H1 (cell line): ENCODE results near the gene PXMP4. TPM values are rescaled to one million over a fixed set of nuclear protein-coding genes. Genes with fewer than 3 reads are reported as not detected.

ENCODE experiments used
- CTCF ChIA-PET: fragments of 300-600 bp; sonication (Branson Sonifier 250); formaldehyde crosslinking; loops from one replicate; lab custom pipeline; 2021; ENCODE audit not compliant: partially characterized antibody; lab: Charles Lee
- POLR2A ChIA-PET: fragments of 300-600 bp; sonication (Branson Sonifier 250); formaldehyde crosslinking; loops from one replicate; lab custom pipeline; 2021; ENCODE audit warnings: inconsistent platforms; ENCODE audit not compliant: partially characterized antibody; lab: Charles Lee
- DNase-seq, 2 experiments: peaks; one replicate each; pipeline versions ENCODE4 v3.0.0 to v3.0.0-alpha.2; 2010 to 2022; ENCODE audit warnings: low spot score in 2 of 2, low read depth in 1 of 2, mixed read lengths in 1 of 2
- FAIRE-seq: peaks from 2 replicates; lab custom pipeline; 2011; peaks lifted over from hg19 to GRCh38; lab: Jason Lieb, UNC
- H2AFZ ChIP-seq: 2 replicates; pipeline ENCODE4 v1.8.1; 2012; ENCODE audit warnings: low read length, inconsistent platforms
- H2AK5ac ChIP-seq: 2 replicates; pipeline ENCODE4 v1.6.1; 2013; ENCODE audit warnings: low read depth, low read length
- H2BK120ac ChIP-seq: replicated peaks from 2 replicates; pipeline ENCODE3; 2013; ENCODE audit warnings: low read depth, low read length, inconsistent platforms
- H2BK12ac ChIP-seq: 2 replicates; pipeline ENCODE4 v1.6.1; 2013; ENCODE audit warnings: low read depth, low read length
- H2BK15ac ChIP-seq: 2 replicates; pipeline ENCODE4 v1.6.1; 2013; ENCODE audit warnings: low read length
- H2BK20ac ChIP-seq: 2 replicates; pipeline ENCODE4 v1.6.1; 2013; ENCODE audit warnings: low read length
- H2BK5ac ChIP-seq: 2 replicates; pipeline ENCODE4 v1.6.1; 2013; ENCODE audit warnings: low read depth, low read length
- H3K14ac ChIP-seq: 2 replicates; pipeline ENCODE4 v1.6.1; 2013; ENCODE audit warnings: inconsistent platforms; ENCODE audit not compliant: insufficient read length
- H3K18ac ChIP-seq: 2 replicates; pipeline ENCODE4 v1.6.1; 2013; ENCODE audit warnings: low read length; ENCODE audit errors: extremely low read depth
- H3K23ac ChIP-seq: 2 replicates; pipeline ENCODE4 v1.6.1; 2013; ENCODE audit warnings: inconsistent platforms; ENCODE audit not compliant: insufficient read length
- H3K23me2 ChIP-seq: 2 replicates; pipeline ENCODE4 v1.6.1; 2013; ENCODE audit warnings: low read depth, low read length
- H3K27ac ChIP-seq: 2 replicates; pipeline ENCODE4 v1.6.1; 2011; ENCODE audit warnings: low read depth, low read length, inconsistent platforms
- H3K27me3 ChIP-seq, 4 experiments: replicated peaks in 1 of 4; 1 replicate in 1 of 4; 2 replicates in 3 of 4; pipeline versions ENCODE4 v1.6.1 to v1.8.1; 2011 to 2013; ENCODE audit warnings: low read length in 3 of 4, mild to moderate bottlenecking in 3 of 4, inconsistent platforms in 2 of 4, mixed read lengths in 2 of 4, moderate library complexity in 1 of 4; ENCODE audit not compliant: control insufficient read depth in 3 of 4, insufficient read depth in 3 of 4; ENCODE audit errors: extremely low read depth in 1 of 4
- H3K36me3 ChIP-seq, 4 experiments: 2 replicates each; pipeline versions ENCODE4 v1.6.1 to v1.8.1; 2011 to 2013; ENCODE audit warnings: mild to moderate bottlenecking in 4 of 4, low read length in 3 of 4, moderate library complexity in 2 of 4, control low read depth in 1 of 4, inconsistent platforms in 1 of 4; ENCODE audit not compliant: insufficient read depth in 4 of 4, control insufficient read depth in 2 of 4
- H3K4ac ChIP-seq: replicated peaks from 2 replicates; pipeline ENCODE3; 2013; ENCODE audit warnings: low read length, low read depth, mixed read lengths, inconsistent platforms; ENCODE audit not compliant: insufficient read length
- H3K4me1 ChIP-seq, 4 experiments: replicated peaks in 1 of 4; 1 replicate in 1 of 4; 2 replicates in 3 of 4; pipeline versions ENCODE4 v1.6.1 to v1.8.1; 2011 to 2013; ENCODE audit warnings: low read length in 3 of 4, inconsistent platforms in 2 of 4, mixed read lengths in 1 of 4; ENCODE audit not compliant: insufficient read depth in 4 of 4, control insufficient read depth in 3 of 4
- H3K4me2 ChIP-seq, 2 experiments: 2 replicates each; pipeline versions ENCODE4 v1.6.1 to v1.8.1; 2011 to 2013; ENCODE audit warnings: low read depth in 2 of 2, low read length in 2 of 2, control low read depth in 1 of 2, inconsistent platforms in 1 of 2, mild to moderate bottlenecking in 1 of 2; ENCODE audit not compliant: insufficient read depth in 1 of 2
- H3K4me3 ChIP-seq, 4 experiments: fragments of 200-600, 300-600 bp in 1 of 4; sonication (generic), shearing (Covaris generic), sonication (Bioruptor Twin) in 1 of 4; 2 replicates each; pipeline versions ENCODE4 v1.5.1 to v1.8.1; 2011 to 2016; ENCODE audit warnings: low read length in 4 of 4, low read depth in 3 of 4, control low read depth in 2 of 4, inconsistent platforms in 2 of 4, mild to moderate bottlenecking in 2 of 4, mixed read lengths in 1 of 4, moderate library complexity in 1 of 4; ENCODE audit not compliant: insufficient read depth in 2 of 4; ENCODE audit errors: extremely low read depth in 1 of 4
- H3K56ac ChIP-seq: replicated peaks from 2 replicates; pipeline ENCODE3; 2013; ENCODE audit warnings: low read depth, mild to moderate bottlenecking, mixed read lengths, low read length, inconsistent platforms; ENCODE audit not compliant: insufficient read length
- H3K79me1 ChIP-seq: 2 replicates; pipeline ENCODE4 v1.6.1; 2013; ENCODE audit warnings: low read depth, low read length, control low read depth
- H3K79me2 ChIP-seq, 2 experiments: 2 replicates each; pipeline versions ENCODE4 v1.6.1 to v1.8.1; 2012 to 2013; ENCODE audit warnings: low read length in 2 of 2, mild to moderate bottlenecking in 2 of 2, inconsistent platforms in 1 of 2; ENCODE audit not compliant: insufficient read depth in 2 of 2, control insufficient read depth in 1 of 2
- H3K9ac ChIP-seq, 4 experiments: replicated peaks in 1 of 4; 1 replicate in 1 of 4; 2 replicates in 3 of 4; pipeline versions ENCODE4 v1.6.1 to v1.8.1; 2011 to 2013; ENCODE audit warnings: low read depth in 3 of 4, low read length in 3 of 4, control low read depth in 2 of 4, mild to moderate bottlenecking in 2 of 4, moderate library complexity in 2 of 4, inconsistent platforms in 1 of 4; ENCODE audit errors: extremely low read depth in 1 of 4
- H3K9me3 ChIP-seq, 2 experiments: 2 replicates each; pipeline versions ENCODE4 v1.6.1 to v1.8.1; 2012 to 2013; ENCODE audit warnings: mild to moderate bottlenecking in 2 of 2, moderate library complexity in 2 of 2, control low read depth in 1 of 2, inconsistent platforms in 1 of 2, low read depth in 1 of 2, low read length in 1 of 2, mixed read lengths in 1 of 2; ENCODE audit not compliant: insufficient read depth in 2 of 2
- H4K20me1 ChIP-seq, 2 experiments: replicated peaks in 1 of 2; 2 replicates each; pipeline versions ENCODE3 to v1.8.1; 2011 to 2013; ENCODE audit warnings: inconsistent platforms in 2 of 2, low read length in 2 of 2, mild to moderate bottlenecking in 1 of 2; ENCODE audit not compliant: insufficient read depth in 2 of 2, control insufficient read depth in 1 of 2
- H4K5ac ChIP-seq: 2 replicates; pipeline ENCODE4 v1.6.1; 2013; ENCODE audit warnings: low read length, low read depth, mixed read lengths, inconsistent platforms; ENCODE audit not compliant: insufficient read length
- H4K8ac ChIP-seq: 2 replicates; pipeline ENCODE4 v1.8.0; 2013; ENCODE audit warnings: mild to moderate bottlenecking, moderate library complexity, low read length, inconsistent platforms; ENCODE audit not compliant: insufficient read depth; ENCODE audit errors: extremely low read depth
- H4K91ac ChIP-seq: replicated peaks from 2 replicates; pipeline ENCODE3; 2013; ENCODE audit warnings: low read length, mixed read lengths, inconsistent platforms; ENCODE audit not compliant: insufficient read length
- ASH2L ChIP-seq: fragments of 200-600, 300-600 bp; sonication (generic); IDR thresholded peaks from one replicate; pipeline ENCODE4 v1.7.1; 2017; ENCODE audit warnings: low read length
- GABPA ChIP-seq: IDR thresholded peaks from 2 replicates; pipeline ENCODE4 v1.6.1; 2011; ENCODE audit warnings: mild to moderate bottlenecking, low read length, moderate library complexity, borderline replicate concordance; ENCODE audit not compliant: insufficient read depth
- POLR2A ChIP-seq, 2 experiments: IDR thresholded peaks; 1 replicate in 1 of 2; 2 replicates in 1 of 2; pipeline ENCODE4 v1.6.1; 2011; ENCODE audit warnings: low read depth in 2 of 2, low read length in 2 of 2, mild to moderate bottlenecking in 2 of 2; ENCODE audit errors: control extremely low read depth in 1 of 2
- WGBS, 2 experiments: shearing (Covaris generic) in 1 of 2; methylation state at CpG; one replicate each; pipeline versions ENCODE4 v1.1.6 to v1.1.7; 2013 to 2015; ENCODE audit warnings: low lambda C conversion rate in 2 of 2, mixed read lengths in 2 of 2, inconsistent platforms in 1 of 2, low coverage in 1 of 2, missing lambda C conversion rate in 1 of 2; ENCODE audit not compliant: insufficient replicate concordance in 2 of 2, insufficient coverage in 1 of 2, insufficient read length in 1 of 2; ENCODE audit errors: extremely low coverage in 1 of 2, missing lambda C conversion rate in 1 of 2; 5-methylcytosine and 5-hydroxymethylcytosine counted together
- polyA plus RNA-seq, 7 experiments: library from polyadenylated mRNA; depleted of rRNA in 3 of 7; stranded (reverse) in 5 of 7; unstranded in 2 of 7; fragments of >200 nt in 5 of 7; fragments of 200-250 nt in 2 of 7; gene quantifications; 1 replicate in 5 of 7; 2 replicates in 1 of 7; 4 replicates in 1 of 7; pipeline versions ENCODE4 v1.2.1 to v1.2.3, GENCODE V29; 2011 to 2013; ENCODE audit warnings: missing spikeins in 2 of 7, mixed read lengths in 2 of 7
- total RNA-seq: library from RNA; stranded (reverse); fragmentation: NEBNext Ultra II Directional; extraction: Animal tissue kit (Norgen Biotek cat#: 25700); gene quantifications from 2 replicates; pipeline ENCODE4 v1.2.1, GENCODE V29; 2021
- TF ChIP-seq, protein P1 (sequence below): IDR thresholded peaks from 2 replicates; pipeline ENCODE4 v1.6.1; 2012; ENCODE audit warnings: low read length, inconsistent platforms

Gene PXMP4
- total and polyA plus RNA-seq, 2 of the 8 experiments (the other 6 are each of a cell fraction or from before 2014, with no cell fraction given): 3.3 to 3.4 TPM

GRCh38 chr20:33707668-33708067 lies 12.4 kb downstream of the PXMP4 start:
- WGBS, 2 experiments: 91% methylated on average over 11 of the region's 11 CpGs; no CpG with 5 or more reads in 1 of the 2 experiments
- Histone ChIP-seq H3K27ac (no peak overlapping the region), H3K4me3 (no peak overlapping the region), H3K79me1 (no peaks in the 10 kb centered on the region), H3K9me3 (peaks cover 5 to 6% of the 10 kb centered on the region in 2 experiments; a peak in 2 of 4 replicates), H3K14ac (no peak overlapping the region), H3K9ac (no peak overlapping the region), H4K20me1 (no peaks in the 10 kb centered on the region), H2BK120ac (no peak overlapping the region), H3K4me2 (no peak overlapping the region), H3K18ac (no peak overlapping the region; the same call in 1 of the 2 replicates), H3K36me3 (no peaks in the 10 kb centered on the region), H2BK12ac (no peak overlapping the region), H4K8ac (no peak overlapping the region), H2AFZ (no peak overlapping the region), H3K23ac (no peak overlapping the region), H3K56ac (no peak overlapping the region), H3K23me2 (peaks cover 6% of the 10 kb centered on the region; the same call in 1 of the 2 replicates), H2AK5ac (no peak overlapping the region), H2BK5ac (no peak overlapping the region), H3K4ac (no peak overlapping the region), H4K5ac (no peak overlapping the region), H2BK20ac (no peak overlapping the region), H3K27me3 (no peaks in the 10 kb centered on the region; a peak in 1 of 7 replicates), H3K4me1 (peaks cover 4 to 9% (median 6%) of the 10 kb centered on the region in 4 experiments), H2BK15ac (no peak overlapping the region), H4K91ac (no peak overlapping the region), H3K79me2 (no peaks in the 10 kb centered on the region)
- no peak for FAIRE-seq
- ChIA-PET POLR2A (interaction anchor here (0.6 kb wide), 1 partner anchor 36 kb away, joined by 3 read pairs; no protein-coding TSS in a partner anchor), CTCF (interaction anchor here (0.8 kb wide), 1 partner anchor 23 kb away, joined by 3 read pairs; no protein-coding TSS in a partner anchor)
- no peak for DNase-seq
- TF ChIP-seq GABPA: no peak
- TF ChIP-seq POLR2A (IDR thresholded peaks at IDR 0.05; ENCODE audit: control extremely low read depth in 1 of 2, low read depth in 2 of 2, low read length in 2 of 2): no peak
- TF ChIP-seq ASH2L: no peak
- TF ChIP-seq, protein P1, sequence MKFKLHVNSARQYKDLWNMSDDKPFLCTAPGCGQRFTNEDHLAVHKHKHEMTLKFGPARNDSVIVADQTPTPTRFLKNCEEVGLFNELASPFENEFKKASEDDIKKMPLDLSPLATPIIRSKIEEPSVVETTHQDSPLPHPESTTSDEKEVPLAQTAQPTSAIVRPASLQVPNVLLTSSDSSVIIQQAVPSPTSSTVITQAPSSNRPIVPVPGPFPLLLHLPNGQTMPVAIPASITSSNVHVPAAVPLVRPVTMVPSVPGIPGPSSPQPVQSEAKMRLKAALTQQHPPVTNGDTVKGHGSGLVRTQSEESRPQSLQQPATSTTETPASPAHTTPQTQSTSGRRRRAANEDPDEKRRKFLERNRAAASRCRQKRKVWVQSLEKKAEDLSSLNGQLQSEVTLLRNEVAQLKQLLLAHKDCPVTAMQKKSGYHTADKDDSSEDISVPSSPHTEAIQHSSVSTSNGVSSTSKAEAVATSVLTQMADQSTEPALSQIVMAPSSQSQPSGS: no peak
